Panc1 (cell line): ENCODE data around the gene NEK1. TPM values are rescaled to one million over a fixed set of nuclear protein-coding genes. Genes with fewer than 3 reads are reported as not detected.

Experiments used
- ATAC-seq: fragments of 200-7000 bp; cut with Tn5 transposase; 2 replicates; pipeline ENCODE4 v1.9.1; 2020; ENCODE audit warnings: mild to moderate bottlenecking, moderate library complexity
- BruUV-seq: library from RNA; stranded (reverse); fragments of 400-500 nt; replicated peaks from 2 replicates; lab custom pipeline; 2021; lab: Mats Ljungman, UMichigan
- CTCF ChIA-PET: fragments of 300-600 bp; sonication (Branson Sonifier 250); formaldehyde crosslinking; loops from one replicate; lab custom pipeline; 2022; ENCODE audit warnings: antibody characterized with exemption; lab: Charles Lee
- POLR2A ChIA-PET: fragments of 300-600 bp; sonication (Branson Sonifier 250); formaldehyde crosslinking; loops from one replicate; lab custom pipeline; 2022; ENCODE audit warnings: antibody characterized with exemption; lab: Charles Lee
- DNase-seq: peaks from one replicate; pipeline ENCODE4 v3.0.0-alpha.2; 2010; ENCODE audit warnings: low read depth, low spot score
- H3K27ac ChIP-seq: 2 replicates; pipeline ENCODE4 v1.5.1; 2011; ENCODE audit warnings: mild to moderate bottlenecking, low read length, inconsistent platforms
- H3K27me3 ChIP-seq: fragments of 200-500 bp; sonication (Bioruptor generic); 2 replicates; pipeline ENCODE4 v1.6.0; 2014; ENCODE audit warnings: low read length, inconsistent platforms; ENCODE audit not compliant: control insufficient read depth, insufficient read depth
- H3K36me3 ChIP-seq: fragments of 200-500 bp; sonication (Bioruptor generic); 2 replicates; pipeline ENCODE4 v1.5.1; 2014; ENCODE audit warnings: inconsistent platforms, mild to moderate bottlenecking, low read length, moderate library complexity; ENCODE audit not compliant: control insufficient read depth, insufficient read depth
- H3K4me1 ChIP-seq: 2 replicates; pipeline ENCODE4 v1.5.1; 2011; ENCODE audit warnings: inconsistent platforms, mild to moderate bottlenecking, low read length, moderate library complexity; ENCODE audit not compliant: control insufficient read depth, insufficient read depth
- H3K4me3 ChIP-seq, 2 experiments: 2 replicates each; pipeline ENCODE4 v1.5.1; 2011 to 2012; ENCODE audit warnings: low read depth in 2 of 2, low read length in 2 of 2, mild to moderate bottlenecking in 2 of 2, inconsistent platforms in 1 of 2, moderate library complexity in 1 of 2
- H3K9me3 ChIP-seq: fragments of 200-500 bp; sonication (Bioruptor generic); 2 replicates; pipeline ENCODE4 v1.5.1; 2014; ENCODE audit warnings: low read depth, mild to moderate bottlenecking, inconsistent platforms, low read length, moderate library complexity; ENCODE audit not compliant: control insufficient read depth, insufficient read depth
- POLR2AphosphoS5 ChIP-seq: IDR thresholded peaks from 2 replicates; pipeline ENCODE4 v1.6.1; 2012; ENCODE audit warnings: mild to moderate bottlenecking, low read depth, low read length, moderate library complexity
- SIN3A ChIP-seq: IDR thresholded peaks from 2 replicates; pipeline ENCODE4 v1.6.1; 2012; ENCODE audit warnings: low read depth, mild to moderate bottlenecking, low read length, moderate library complexity, borderline replicate concordance; ENCODE audit not compliant: insufficient read depth
- TCF7L2 ChIP-seq: IDR thresholded peaks from 2 replicates; pipeline ENCODE4 v1.6.1; 2011; ENCODE audit warnings: mild to moderate bottlenecking, low read depth, low read length, inconsistent platforms
- in situ Hi-C: cut with HindIII; loops from 2 replicates; pipeline ENCODE4 v1.10.0; 2016; ENCODE audit warnings: low sequenced_read_pairs, low pct_unique_long_range_greater_than_20kb
- intact Hi-C: fragments of 100-400 bp; cut with micrococcal nuclease; formaldehyde crosslinking; loops from one replicate; pipeline ENCODE4 v1.10.0; 2022; ENCODE audit not compliant: unreplicated experiment
- total RNA-seq: library from RNA; stranded (reverse); gene quantifications from one replicate; pipeline ENCODE4 v1.2.1, GENCODE V29; 2021; ENCODE audit not compliant: unreplicated experiment
- TF ChIP-seq, protein P1 (sequence below): fragments of 450-650 bp; IDR thresholded peaks from 2 replicates; pipeline ENCODE4 v1.5.1; 2017; ENCODE audit warnings: mild to moderate bottlenecking
- TF ChIP-seq, protein P2 (sequence below), 2 experiments: IDR thresholded peaks; 2 replicates each; pipeline ENCODE4 v1.6.1; 2011 to 2012; ENCODE audit warnings: low read depth in 2 of 2, control low read depth in 1 of 2, low read length in 1 of 2, mild to moderate bottlenecking in 1 of 2, moderate library complexity in 1 of 2; ENCODE audit not compliant: insufficient read depth in 1 of 2

Gene NEK1
- total RNA-seq, 1 experiment from 2014 or later = 9.2 TPM

DNA sequence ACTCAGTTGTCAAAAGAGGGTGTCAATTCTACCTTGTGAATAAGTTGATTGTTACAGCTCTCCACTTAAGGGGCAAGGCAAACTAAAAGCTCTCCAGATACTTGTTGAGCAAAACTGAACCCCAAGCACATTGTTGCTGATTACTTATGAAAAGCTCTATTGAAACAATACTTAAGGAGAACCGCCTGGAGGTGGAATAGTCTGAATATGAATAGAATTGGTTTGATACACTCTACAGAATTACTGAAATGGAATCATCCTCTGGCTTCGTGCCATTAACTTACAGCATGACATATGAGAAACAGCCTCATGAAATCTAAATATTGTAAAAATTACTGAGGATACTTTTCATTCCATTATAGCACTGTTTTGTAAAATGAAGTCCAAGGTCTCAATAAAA is 214.6 kb downstream of the NEK1 start:
- Histone ChIP-seq H3K27me3 (no peaks in the 10 kb centered on the region), H3K4me1 (no peaks in the 10 kb centered on the region), H3K4me3 (no peak overlapping the region), H3K9me3 (no peaks in the 10 kb centered on the region), H3K36me3 (no peaks in the 10 kb centered on the region), H3K27ac (no peak overlapping the region)
- ChIA-PET POLR2A (no interaction called here), CTCF (no interaction called here)
- DNase-seq (no peak), ATAC-seq (no peak)
- intact Hi-C loops (no loop called here), in situ Hi-C loops (no loop called here)
- no peak for TF ChIP-seq POLR2AphosphoS5
- no peak for TF ChIP-seq SIN3A
- TF ChIP-seq, protein P1, sequence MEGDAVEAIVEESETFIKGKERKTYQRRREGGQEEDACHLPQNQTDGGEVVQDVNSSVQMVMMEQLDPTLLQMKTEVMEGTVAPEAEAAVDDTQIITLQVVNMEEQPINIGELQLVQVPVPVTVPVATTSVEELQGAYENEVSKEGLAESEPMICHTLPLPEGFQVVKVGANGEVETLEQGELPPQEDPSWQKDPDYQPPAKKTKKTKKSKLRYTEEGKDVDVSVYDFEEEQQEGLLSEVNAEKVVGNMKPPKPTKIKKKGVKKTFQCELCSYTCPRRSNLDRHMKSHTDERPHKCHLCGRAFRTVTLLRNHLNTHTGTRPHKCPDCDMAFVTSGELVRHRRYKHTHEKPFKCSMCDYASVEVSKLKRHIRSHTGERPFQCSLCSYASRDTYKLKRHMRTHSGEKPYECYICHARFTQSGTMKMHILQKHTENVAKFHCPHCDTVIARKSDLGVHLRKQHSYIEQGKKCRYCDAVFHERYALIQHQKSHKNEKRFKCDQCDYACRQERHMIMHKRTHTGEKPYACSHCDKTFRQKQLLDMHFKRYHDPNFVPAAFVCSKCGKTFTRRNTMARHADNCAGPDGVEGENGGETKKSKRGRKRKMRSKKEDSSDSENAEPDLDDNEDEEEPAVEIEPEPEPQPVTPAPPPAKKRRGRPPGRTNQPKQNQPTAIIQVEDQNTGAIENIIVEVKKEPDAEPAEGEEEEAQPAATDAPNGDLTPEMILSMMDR = no peak
- TF ChIP-seq, protein P2, sequence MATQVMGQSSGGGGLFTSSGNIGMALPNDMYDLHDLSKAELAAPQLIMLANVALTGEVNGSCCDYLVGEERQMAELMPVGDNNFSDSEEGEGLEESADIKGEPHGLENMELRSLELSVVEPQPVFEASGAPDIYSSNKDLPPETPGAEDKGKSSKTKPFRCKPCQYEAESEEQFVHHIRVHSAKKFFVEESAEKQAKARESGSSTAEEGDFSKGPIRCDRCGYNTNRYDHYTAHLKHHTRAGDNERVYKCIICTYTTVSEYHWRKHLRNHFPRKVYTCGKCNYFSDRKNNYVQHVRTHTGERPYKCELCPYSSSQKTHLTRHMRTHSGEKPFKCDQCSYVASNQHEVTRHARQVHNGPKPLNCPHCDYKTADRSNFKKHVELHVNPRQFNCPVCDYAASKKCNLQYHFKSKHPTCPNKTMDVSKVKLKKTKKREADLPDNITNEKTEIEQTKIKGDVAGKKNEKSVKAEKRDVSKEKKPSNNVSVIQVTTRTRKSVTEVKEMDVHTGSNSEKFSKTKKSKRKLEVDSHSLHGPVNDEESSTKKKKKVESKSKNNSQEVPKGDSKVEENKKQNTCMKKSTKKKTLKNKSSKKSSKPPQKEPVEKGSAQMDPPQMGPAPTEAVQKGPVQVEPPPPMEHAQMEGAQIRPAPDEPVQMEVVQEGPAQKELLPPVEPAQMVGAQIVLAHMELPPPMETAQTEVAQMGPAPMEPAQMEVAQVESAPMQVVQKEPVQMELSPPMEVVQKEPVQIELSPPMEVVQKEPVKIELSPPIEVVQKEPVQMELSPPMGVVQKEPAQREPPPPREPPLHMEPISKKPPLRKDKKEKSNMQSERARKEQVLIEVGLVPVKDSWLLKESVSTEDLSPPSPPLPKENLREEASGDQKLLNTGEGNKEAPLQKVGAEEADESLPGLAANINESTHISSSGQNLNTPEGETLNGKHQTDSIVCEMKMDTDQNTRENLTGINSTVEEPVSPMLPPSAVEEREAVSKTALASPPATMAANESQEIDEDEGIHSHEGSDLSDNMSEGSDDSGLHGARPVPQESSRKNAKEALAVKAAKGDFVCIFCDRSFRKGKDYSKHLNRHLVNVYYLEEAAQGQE (IDR thresholded peaks at IDR 0.05; ENCODE audit: insufficient read depth in 1 of 2, low read depth in 2 of 2, low read length in 1 of 2) = no peak
- TF ChIP-seq TCF7L2 = no peak
- BruUV-seq = no TSS peak

DNA sequence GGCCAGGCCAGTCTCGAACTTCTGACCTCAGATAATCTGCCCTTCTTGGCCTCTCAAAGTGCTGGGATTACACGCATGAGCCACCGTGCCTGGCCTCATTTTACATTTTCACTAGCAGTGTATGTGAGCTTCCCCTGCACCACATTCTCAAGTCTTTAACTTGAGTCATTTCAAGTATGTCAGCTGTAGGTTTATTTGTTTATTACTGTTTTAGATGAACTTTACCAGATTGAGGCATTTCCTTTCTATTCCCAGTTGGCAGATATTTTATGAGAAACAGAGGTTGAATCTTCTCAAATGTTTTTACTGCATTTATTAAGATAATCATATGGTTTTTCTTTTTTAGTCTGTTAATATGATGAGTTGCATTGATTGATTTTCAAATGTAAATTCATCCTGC is 227.0 kb downstream of the NEK1 start:
- intact Hi-C loops (no loop called here), in situ Hi-C loops (no loop called here)
- H3K36me3 ChIP-seq = no peaks in the 10 kb centered on the region
- no peaks in the 10 kb centered on the region for H3K4me1 ChIP-seq
- no peak for ATAC-seq
- no TSS peak for BruUV-seq
- no peaks in the 10 kb centered on the region for H3K27me3 ChIP-seq
- H3K4me3 ChIP-seq = no peak overlapping the region
- no peaks in the 10 kb centered on the region for H3K9me3 ChIP-seq
- TF ChIP-seq, protein P2 (IDR thresholded peaks at IDR 0.05; ENCODE audit: insufficient read depth in 1 of 2, low read depth in 2 of 2, low read length in 1 of 2) = no peak
- TF ChIP-seq POLR2AphosphoS5 (no peak), SIN3A (no peak)
- TF ChIP-seq, protein P1 = no peak
- CTCF ChIA-PET = no interaction called here
- POLR2A ChIA-PET = no interaction called here
- H3K27ac ChIP-seq = no peak overlapping the region
- no peak for DNase-seq
